GM18520 (cell line): Measurements from ENCODE around the gene ATG16L2.

ENCODE experiments used
- ATAC-seq: cut with Tn5 transposase; IDR thresholded peaks from one replicate; pipeline ENCODE4 v1.9.1; 2021; ENCODE audit not compliant: unreplicated experiment

ATG16L2 gene

DNA sequence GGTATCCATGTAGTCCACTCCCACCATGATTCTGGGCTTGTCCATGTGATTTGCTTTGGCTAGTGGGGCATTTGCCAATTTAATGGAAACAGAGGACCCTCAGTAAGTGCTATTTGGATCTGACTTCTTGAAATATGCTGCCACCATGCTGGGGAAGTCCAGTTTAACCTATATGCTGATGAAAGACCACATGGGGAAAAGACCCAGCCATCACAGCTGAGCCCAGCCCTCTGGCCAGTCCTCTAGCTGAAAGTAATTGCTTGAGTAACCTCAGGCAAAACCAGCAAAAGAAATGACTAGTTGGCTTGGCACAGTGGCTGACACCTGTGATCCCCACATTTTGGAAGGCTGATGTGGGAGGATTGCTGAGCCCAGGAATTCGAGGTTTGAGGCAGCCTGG, 61.5 kb downstream of the ATG16L2 start:
- no peak for ATAC-seq

DNA sequence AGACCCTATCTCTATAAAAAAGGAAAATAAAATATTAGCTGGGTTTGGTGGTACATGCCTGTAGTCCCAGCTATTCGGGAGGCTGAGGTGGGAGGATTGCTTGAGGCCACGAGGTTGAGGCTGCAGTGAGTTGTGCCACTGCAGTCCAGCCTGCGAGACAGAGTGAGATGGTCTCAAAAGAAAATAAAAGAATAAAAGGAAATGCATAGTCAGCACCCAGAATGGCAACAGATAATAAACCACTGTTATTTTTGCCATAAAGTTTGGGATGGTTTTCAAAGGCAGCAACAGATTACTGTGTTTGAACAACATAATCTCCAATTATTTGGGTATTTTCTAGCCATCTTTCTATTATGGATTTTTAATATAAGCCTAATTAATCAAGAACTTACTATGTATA, 61.9 kb downstream of the ATG16L2 start:
- ATAC-seq = no peak
